GM12801 (cell line): ENCODE data around the gene EIF1AY.

Source experiments
- CTCF ChIP-seq: IDR thresholded peaks from one replicate; pipeline ENCODE4 v1.5.1; 2011; ENCODE audit warnings: control low read depth; ENCODE audit not compliant: insufficient read length; ENCODE audit errors: extremely low read depth

The EIF1AY gene

DNA sequence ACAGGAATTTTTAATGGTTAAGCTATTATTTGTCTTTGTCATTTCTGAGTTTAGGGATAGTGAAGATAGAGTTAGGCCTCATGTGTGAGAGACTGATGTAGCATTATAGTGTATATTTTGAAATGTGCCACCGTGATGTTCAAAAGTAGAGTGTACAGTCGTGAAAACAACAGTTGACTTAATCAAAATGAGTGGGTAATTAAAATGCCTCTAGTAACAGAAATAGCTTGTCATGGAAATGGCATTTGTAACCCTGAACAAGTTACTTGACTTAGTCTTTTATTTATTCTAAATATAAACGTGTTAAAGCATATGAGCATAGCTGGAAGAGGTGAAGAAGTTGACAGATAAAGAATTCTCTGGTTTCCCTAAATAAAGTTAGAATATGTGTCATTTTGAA is 6.1 kb downstream of the EIF1AY start:
- no peak for TF ChIP-seq CTCF

- no peak for TF ChIP-seq CTCF
Observed at GRCh38 chrY:20586161-20586560, 10.6 kb downstream of the EIF1AY start.
